Esophagus (tissue), 2 donors: ENCODE data around the gene ITPR1. TPM values are rescaled to one million over a fixed set of nuclear protein-coding genes. Genes with fewer than 3 reads are reported as not detected.

ENCODE experiments used
- H3K27ac ChIP-seq, 2 donors: one replicate each; pipeline ENCODE4 v1.5.1; 2013; ENCODE audit warnings: low read depth in 2 of 2, mild to moderate bottlenecking in 2 of 2, inconsistent platforms in 1 of 2, low read length in 1 of 2, moderate library complexity in 1 of 2
- H3K27me3 ChIP-seq, 2 donors: one replicate each; pipeline ENCODE4 v1.6.1; 2013; ENCODE audit warnings: low read length in 2 of 2, control low read depth in 1 of 2, mild to moderate bottlenecking in 1 of 2; ENCODE audit not compliant: insufficient read depth in 2 of 2, control insufficient read depth in 1 of 2
- H3K36me3 ChIP-seq, 2 donors: one replicate each; pipeline ENCODE4 v1.6.1; 2013; ENCODE audit warnings: low read length in 1 of 2; ENCODE audit not compliant: control insufficient read depth in 2 of 2, insufficient read depth in 2 of 2
- H3K4me1 ChIP-seq, 2 donors: one replicate each; pipeline ENCODE4 v1.6.1; 2013; ENCODE audit warnings: low read length in 1 of 2; ENCODE audit not compliant: control insufficient read depth in 2 of 2, insufficient read depth in 2 of 2
- H3K4me3 ChIP-seq, 2 donors: one replicate each; pipeline ENCODE4 v1.5.1; 2013; ENCODE audit warnings: low read length in 2 of 2, mild to moderate bottlenecking in 2 of 2, low read depth in 1 of 2, moderate library complexity in 1 of 2
- H3K9me3 ChIP-seq, 2 donors: one replicate each; pipeline ENCODE4 v1.6.1; 2013; ENCODE audit warnings: mild to moderate bottlenecking in 2 of 2, low read depth in 1 of 2, low read length in 1 of 2, moderate library complexity in 1 of 2; ENCODE audit not compliant: control insufficient read depth in 2 of 2, insufficient read depth in 1 of 2
- WGBS, 2 donors: extraction: QIAGEN DNeasy Blood & Tissue Kit; methylation state at CpG; one replicate each; pipeline ENCODE4 v1.1.7; 2013; 5-methylcytosine and 5-hydroxymethylcytosine counted together
- polyA plus RNA-seq, 2 donors: library from polyadenylated mRNA; stranded (reverse); fragments of 200-250 nt; gene quantifications; one replicate each; pipeline ENCODE4 v1.2.3, GENCODE V29; 2013
- donor health status: healthy with polysubstance abuse.
- donor health status: Bipolar disorder and iron deficiency.

ITPR1 gene
- polyA plus RNA-seq, 2 donors = 7.5 to 16.3 TPM

DNA sequence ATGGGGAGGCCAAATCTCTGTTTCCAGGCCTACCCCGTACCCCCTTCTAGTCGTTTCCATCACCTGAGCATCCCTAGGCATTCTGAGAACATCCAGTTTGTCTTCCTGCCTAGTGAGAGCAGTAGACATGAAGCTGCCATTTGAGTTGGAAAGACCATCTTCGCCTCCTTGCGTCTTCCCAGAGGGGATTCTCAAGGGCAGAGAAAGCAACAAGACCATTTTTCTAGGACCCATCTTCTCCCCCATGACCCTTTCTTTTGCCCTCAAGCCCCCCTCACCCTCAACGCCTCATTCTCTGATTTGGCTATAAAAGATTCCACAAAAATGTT, 337.4 kb downstream of the ITPR1 start:
- H3K4me1 ChIP-seq = peaks cover 0 to 14% of the 10 kb centered on the region in 2 donors
- no peak overlapping the region for H3K4me3 ChIP-seq

DNA sequence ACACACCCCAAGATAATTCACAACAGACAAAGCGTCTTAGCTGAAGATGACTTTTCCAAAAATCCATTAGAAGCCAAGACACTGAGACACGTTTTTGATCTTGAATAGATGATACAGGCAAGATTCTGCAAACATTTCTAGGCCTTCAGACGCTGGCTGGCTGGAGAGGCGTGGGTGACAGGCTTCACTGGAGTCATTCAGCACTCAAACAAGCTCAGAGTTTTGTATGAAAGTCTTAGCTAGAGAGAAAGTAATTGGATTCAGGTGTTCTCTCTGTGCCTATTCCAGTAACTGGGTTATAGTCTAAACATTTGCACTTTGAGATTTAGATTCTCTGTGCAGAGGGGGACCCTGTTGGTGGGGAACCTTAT, 338.4 kb downstream of the ITPR1 start:
- 46 to 56% methylated on average over 4 of the region's 4 CpGs for WGBS, 2 donors
- H3K36me3 ChIP-seq = peaks cover 0 to 5% of the 10 kb centered on the region in 2 donors
- no peak overlapping the region for H3K4me3 ChIP-seq
- peak overlapping the region; percentile 57 to 86 for H3K27ac ChIP-seq
- H3K9me3 ChIP-seq = no peaks in the 10 kb centered on the region
- H3K4me1 ChIP-seq = peaks cover 0 to 12% of the 10 kb centered on the region in 2 donors
- no peaks in the 10 kb centered on the region for H3K27me3 ChIP-seq

More for the DNA sequence above, 337.4 kb downstream of the ITPR1 start:
- H3K27me3 ChIP-seq = no peaks in the 10 kb centered on the region
- WGBS, 2 donors = 84 to 86% methylated on average over 5 of the region's 5 CpGs
- H3K9me3 ChIP-seq = no peaks in the 10 kb centered on the region
- H3K27ac ChIP-seq = peak overlapping the region; percentile 44
- H3K36me3 ChIP-seq = peaks cover 0 to 5% of the 10 kb centered on the region in 2 donors

DNA sequence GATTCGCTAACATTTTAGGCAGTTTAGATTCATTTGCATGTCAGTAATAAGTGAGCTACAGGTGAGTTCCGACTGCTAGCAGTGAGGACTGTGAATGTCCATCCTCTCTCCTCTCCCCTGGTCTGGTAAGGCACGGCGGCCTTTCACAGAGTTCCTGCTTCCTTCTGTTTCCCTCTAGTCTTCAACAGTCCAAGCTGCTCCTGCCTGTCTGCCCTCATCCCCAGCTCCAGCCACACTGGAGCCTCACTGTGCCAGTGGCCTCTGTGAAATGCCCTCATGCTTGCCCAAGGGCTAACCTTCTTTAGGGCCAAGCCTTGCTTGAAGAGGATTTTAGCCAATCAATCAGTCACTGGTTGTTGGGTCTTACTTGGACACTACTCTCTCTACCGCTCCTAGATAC, 340.3 kb downstream of the ITPR1 start:
- H3K9me3 ChIP-seq = no peaks in the 10 kb centered on the region
- H3K4me3 ChIP-seq = no peak overlapping the region
- H3K27me3 ChIP-seq = no peaks in the 10 kb centered on the region
- peaks cover 3 to 7% of the 10 kb centered on the region in 2 donors for H3K36me3 ChIP-seq
- WGBS, 2 donors = 89 to 98% methylated on average over 5 of the region's 5 CpGs
- H3K27ac ChIP-seq = peak overlapping the region in 1 of 2 donors; percentile 1
- H3K4me1 ChIP-seq = peaks cover 0 to 4% of the 10 kb centered on the region in 2 donors

DNA sequence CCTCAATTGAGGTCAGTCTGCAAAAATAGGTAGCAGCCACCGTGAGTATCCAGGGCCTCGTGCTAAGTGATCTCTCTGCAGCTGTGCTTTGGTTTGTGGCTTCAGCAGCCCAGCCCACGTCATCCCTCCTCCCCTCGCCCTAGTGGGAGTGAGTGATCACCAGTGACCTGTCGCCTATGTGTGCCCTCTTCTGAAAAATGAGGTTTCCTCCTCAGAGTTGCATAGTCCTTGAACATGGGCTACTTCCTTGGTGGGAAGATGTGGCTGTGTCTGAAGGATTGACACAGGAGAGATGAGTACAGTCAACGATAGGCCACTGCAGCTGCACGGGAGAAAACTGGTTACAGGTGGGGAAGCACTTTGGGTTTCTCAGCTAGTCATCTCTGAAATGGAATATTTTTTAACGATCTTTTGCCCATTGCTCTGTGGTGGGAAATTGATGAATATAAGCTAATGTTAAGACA, 341.3 kb downstream of the ITPR1 start:
- Histone ChIP-seq H3K4me1 (peaks cover 0 to 2% of the 10 kb centered on the region in 2 donors), H3K36me3 (peaks cover 3 to 7% of the 10 kb centered on the region in 2 donors), H3K9me3 (no peaks in the 10 kb centered on the region), H3K27me3 (no peaks in the 10 kb centered on the region), H3K27ac (no peak overlapping the region), H3K4me3 (no peak overlapping the region)
- WGBS, 2 donors = 65 to 82% methylated on average over 8 of the region's 8 CpGs

DNA sequence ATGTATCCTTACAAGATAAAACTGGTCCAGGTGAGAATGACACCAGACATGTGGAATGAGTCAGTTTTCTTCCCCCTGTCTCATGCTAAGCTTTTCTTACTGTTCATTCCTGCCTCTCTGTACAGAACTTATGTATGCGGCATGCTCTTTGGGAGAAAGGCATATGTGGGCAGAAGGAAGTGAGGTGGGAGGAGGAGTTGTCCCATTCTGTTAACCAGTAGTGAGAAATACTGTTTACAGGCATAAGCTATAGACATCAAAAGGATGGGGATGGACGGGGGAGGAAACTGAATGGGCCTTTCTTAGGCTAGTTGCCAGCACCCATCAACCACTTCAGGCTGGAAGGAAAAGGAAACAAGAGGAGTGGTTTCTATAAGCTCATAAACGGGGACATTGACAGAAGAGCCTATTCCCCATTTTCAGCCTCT, 342.5 kb downstream of the ITPR1 start:
- Histone ChIP-seq H3K27me3 (no peaks in the 10 kb centered on the region), H3K9me3 (no peaks in the 10 kb centered on the region), H3K4me3 (no peak overlapping the region), H3K4me1 (peaks cover 0 to 2% of the 10 kb centered on the region in 2 donors), H3K36me3 (peaks cover 3 to 7% of the 10 kb centered on the region in 2 donors), H3K27ac (no peak overlapping the region)
- WGBS, 2 donors = 55 to 57% methylated on average over 3 of the region's 3 CpGs

DNA sequence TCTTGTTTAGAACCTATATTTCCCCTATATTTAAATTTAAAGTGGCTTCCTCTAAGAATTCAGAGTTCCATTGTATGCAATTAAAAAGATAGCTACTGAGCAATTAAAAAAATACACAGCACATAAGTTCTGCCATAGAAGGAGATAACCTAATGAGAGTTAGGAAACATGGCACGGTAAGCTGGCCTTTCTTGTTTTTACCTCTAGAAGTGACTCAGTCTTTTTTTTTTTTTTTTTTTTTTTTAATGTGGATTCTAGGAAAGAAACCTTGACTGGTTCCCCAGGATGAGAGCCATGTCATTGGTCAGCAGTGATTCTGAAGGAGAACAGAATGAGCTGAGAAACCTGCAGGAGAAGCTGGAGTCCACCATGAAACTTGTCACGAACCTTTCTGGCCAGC, 343.4 kb downstream of the ITPR1 start:
- peaks cover 0 to 2% of the 10 kb centered on the region in 2 donors for H3K4me1 ChIP-seq
- H3K9me3 ChIP-seq = no peaks in the 10 kb centered on the region
- H3K4me3 ChIP-seq = no peak overlapping the region
- peaks cover 3 to 7% of the 10 kb centered on the region in 2 donors for H3K36me3 ChIP-seq
- peak overlapping the region in 1 of 2 donors; percentile 54 for H3K27ac ChIP-seq
- no peaks in the 10 kb centered on the region for H3K27me3 ChIP-seq
- 66 to 70% methylated on average over 2 of the region's 2 CpGs for WGBS, 2 donors

DNA sequence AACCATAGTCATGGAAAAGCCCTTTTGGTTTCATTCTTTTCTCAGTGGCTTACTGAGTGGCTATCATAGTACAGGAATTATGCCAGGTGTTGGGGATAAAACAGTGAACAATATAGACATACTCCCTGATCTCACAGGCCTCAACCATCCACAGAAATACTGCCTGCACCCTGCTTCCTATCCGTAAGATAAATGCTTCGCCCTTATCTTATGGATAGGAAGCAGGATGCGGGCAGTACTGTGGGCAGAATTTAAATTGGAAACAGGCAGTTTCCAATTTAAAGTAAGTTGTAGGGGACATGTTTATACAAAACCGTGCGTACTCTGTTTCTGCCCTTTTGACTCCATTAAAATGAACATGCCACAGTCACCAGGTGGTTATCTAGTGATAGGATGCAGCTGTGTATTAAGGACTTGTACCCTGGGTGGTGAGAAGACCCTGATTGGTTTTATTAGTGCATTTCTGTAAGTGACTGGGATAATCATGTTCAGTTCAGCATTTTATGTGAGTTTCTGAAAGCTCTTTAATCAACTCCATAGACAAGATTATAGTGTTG, 344.3 kb downstream of the ITPR1 start:
- no peaks in the 10 kb centered on the region for H3K9me3 ChIP-seq
- no peak overlapping the region for H3K4me3 ChIP-seq
- peaks cover 0 to 2% of the 10 kb centered on the region in 2 donors for H3K4me1 ChIP-seq
- WGBS, 2 donors = 82 to 91% methylated on average over 5 of the region's 5 CpGs
- no peaks in the 10 kb centered on the region for H3K27me3 ChIP-seq
- H3K27ac ChIP-seq = no peak overlapping the region
- H3K36me3 ChIP-seq = peaks cover 3 to 7% of the 10 kb centered on the region in 2 donors

DNA sequence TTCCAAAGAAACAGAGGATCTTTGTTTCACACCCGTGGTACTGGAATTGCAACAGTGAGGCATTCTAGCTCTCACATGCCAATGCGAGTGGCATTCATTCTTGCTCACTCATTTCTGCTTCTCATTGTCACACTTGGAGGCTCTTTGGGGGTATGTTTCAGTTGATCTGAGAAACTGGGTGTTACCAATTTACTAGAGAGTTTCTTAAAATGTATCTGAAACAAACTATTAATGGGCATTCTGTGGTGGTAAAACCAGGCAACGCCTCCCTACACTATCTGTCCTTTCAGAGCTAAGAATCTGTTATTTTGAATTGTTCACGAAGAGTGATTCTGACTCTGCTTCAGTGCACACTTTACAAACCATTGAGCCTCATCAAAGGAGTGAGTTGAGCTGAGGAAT, 345.5 kb downstream of the ITPR1 start:
- H3K4me3 ChIP-seq = no peak overlapping the region
- no peaks in the 10 kb centered on the region for H3K27me3 ChIP-seq
- no peaks in the 10 kb centered on the region for H3K9me3 ChIP-seq
- 88% methylated on average over 4 of the region's 4 CpGs for WGBS, 2 donors
- peaks cover 3 to 5% of the 10 kb centered on the region in 2 donors for H3K36me3 ChIP-seq
- H3K4me1 ChIP-seq = no peaks in the 10 kb centered on the region
- no peak overlapping the region for H3K27ac ChIP-seq

DNA sequence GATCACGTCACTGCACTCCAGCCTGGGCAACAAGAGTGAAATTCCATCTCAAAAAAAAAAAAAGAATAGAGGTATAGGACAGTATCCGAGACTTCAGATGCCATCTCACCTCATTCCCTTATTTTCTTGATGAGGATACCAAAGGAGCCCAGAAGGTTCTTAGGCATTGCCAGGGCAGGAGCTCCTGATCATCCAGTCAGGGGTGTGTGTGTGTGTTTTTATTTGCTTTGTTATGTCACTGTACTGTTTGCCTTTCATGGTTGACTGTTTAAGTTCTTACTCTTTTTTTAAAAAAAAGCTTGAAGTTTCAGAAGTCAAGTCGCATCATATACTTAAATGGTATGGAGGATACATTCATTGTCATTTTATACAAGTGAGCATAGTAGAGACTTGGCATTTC, 346.1 kb downstream of the ITPR1 start:
- Histone ChIP-seq H3K9me3 (no peaks in the 10 kb centered on the region), H3K27me3 (no peaks in the 10 kb centered on the region), H3K4me1 (no peaks in the 10 kb centered on the region), H3K36me3 (peaks cover 3 to 5% of the 10 kb centered on the region in 2 donors), H3K27ac (no peak overlapping the region), H3K4me3 (no peak overlapping the region)
- WGBS, 2 donors = 94% methylated on average over 3 of the region's 3 CpGs

DNA sequence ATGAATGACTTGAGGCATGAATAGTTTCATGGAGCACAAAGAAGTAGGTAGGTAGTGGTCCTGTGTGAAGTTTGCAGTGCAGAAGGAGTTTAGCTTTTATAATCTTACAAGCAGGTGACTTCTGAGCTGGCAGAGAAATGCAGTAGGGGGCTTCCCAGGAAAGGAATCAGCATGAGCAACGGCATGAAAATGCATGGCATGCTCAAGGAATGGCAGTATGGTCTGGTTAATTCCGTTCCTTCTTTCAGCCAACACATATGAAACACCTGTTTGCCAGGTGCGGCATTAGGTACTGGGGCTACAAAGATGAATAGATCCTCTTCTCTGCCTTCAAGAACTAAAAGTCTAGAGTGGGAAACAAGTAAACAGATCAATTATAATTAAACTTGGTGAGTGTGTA, 348.1 kb downstream of the ITPR1 start:
- 89 to 92% methylated on average over 3 of the region's 3 CpGs for WGBS, 2 donors
- peaks cover 3 to 5% of the 10 kb centered on the region in 2 donors for H3K36me3 ChIP-seq
- no peak overlapping the region for H3K4me3 ChIP-seq
- H3K27ac ChIP-seq = no peak overlapping the region
- no peaks in the 10 kb centered on the region for H3K27me3 ChIP-seq
- no peaks in the 10 kb centered on the region for H3K4me1 ChIP-seq
- no peaks in the 10 kb centered on the region for H3K9me3 ChIP-seq
